ENCODE results near the gene MEX3C.

MEX3C gene

GRCh38 chr18:51197661-51198424 lies at the start of gene MEX3C:
Gene MEX3C (minus strand): TSS chr18:51197681. CDS start chr18:51197320, 361 bp downstream.
- peak; percentile 94 for DNase-seq

GRCh38 chr18:51241226-51241625 lies 43.7 kb upstream of the MEX3C start:
- no peak for DNase-seq

- no peak for DNase-seq
Measured at GRCh38 chr18:51236225-51236624, 38.7 kb upstream of the MEX3C start.

GRCh38 chr18:51235009-51235789 lies 37.7 kb upstream of the MEX3C start:
- DNase-seq: no peak

GRCh38 chr18:51234117-51235008 lies 36.9 kb upstream of the MEX3C start:
- no peak for DNase-seq

GRCh38 chr18:51229328-51229727 lies 31.8 kb upstream of the MEX3C start:
- no peak for DNase-seq

GRCh38 chr18:51227660-51228059 lies 30.2 kb upstream of the MEX3C start:
- no peak for DNase-seq

GRCh38 chr18:51226587-51227350 lies 29.3 kb upstream of the MEX3C start:
- DNase-seq: no peak

- no peak for DNase-seq
Measured at GRCh38 chr18:51226068-51226467, 28.6 kb upstream of the MEX3C start.

GRCh38 chr18:51212606-51213005 lies 15.1 kb upstream of the MEX3C start:
- no peak for DNase-seq

GRCh38 chr18:51211552-51211951 lies 14.1 kb upstream of the MEX3C start:
- no peak for DNase-seq

GRCh38 chr18:51196811-51197660 lies 445 bp downstream of the MEX3C start:
- DNase-seq: no peak

GRCh38 chr18:51196118-51196810 lies 1.2 kb downstream of the MEX3C start:
- no peak for DNase-seq

GRCh38 chr18:51195451-51196117 lies 1.9 kb downstream of the MEX3C start:
- DNase-seq: peak; percentile 53

GRCh38 chr18:51195086-51195450 lies 2.4 kb downstream of the MEX3C start:
- no peak for DNase-seq

GRCh38 chr18:51194604-51195003 lies 2.9 kb downstream of the MEX3C start:
- no peak for DNase-seq

GRCh38 chr18:51193621-51194287 lies 3.7 kb downstream of the MEX3C start:
- DNase-seq: no peak

GRCh38 chr18:51192696-51193095 lies 4.8 kb downstream of the MEX3C start:
- DNase-seq: no peak

- DNase-seq: no peak
Measured at GRCh38 chr18:51192026-51192425, 5.5 kb downstream of the MEX3C start.

All from SHP77 treated with DMSO at 0.1 percent for 48 hours (cell line).